ENCODE measurements around the gene DISC1. TPM values are rescaled to one million over a fixed set of nuclear protein-coding genes. Genes with fewer than 3 reads are reported as not detected.

The DISC1 gene
- total RNA-seq, 2 experiments from 2014 or later, result 3.5 to 5.0 TPM

GRCh38 chr1:231691618-231692259 lies 65.1 kb downstream of the DISC1 start:
- CTCF ChIA-PET, result no interaction called here
- H3K4me1 Mint-ChIP-seq (ENCODE audit: low read depth), result peaks cover 6% of the 10 kb centered on the region
- POLR2A ChIA-PET, result no interaction called here
- no peak for TF ChIP-seq CTCF (IDR thresholded peaks at IDR 0.05)
- no peak for DNase-seq
- intact Hi-C loops (cut with micrococcal nuclease), result no loop called here
- H3K27me3 Mint-ChIP-seq, result no peaks in the 10 kb centered on the region
- ATAC-seq, result no peak
- no peak overlapping the region for H3K4me3 Mint-ChIP-seq
- peaks cover 4% of the 10 kb centered on the region for H3K9me3 Mint-ChIP-seq
- no peak overlapping the region for H3K27ac Mint-ChIP-seq
- peaks cover 4% of the 10 kb centered on the region for H3K36me3 Mint-ChIP-seq (ENCODE audit: low read depth)

DNA sequence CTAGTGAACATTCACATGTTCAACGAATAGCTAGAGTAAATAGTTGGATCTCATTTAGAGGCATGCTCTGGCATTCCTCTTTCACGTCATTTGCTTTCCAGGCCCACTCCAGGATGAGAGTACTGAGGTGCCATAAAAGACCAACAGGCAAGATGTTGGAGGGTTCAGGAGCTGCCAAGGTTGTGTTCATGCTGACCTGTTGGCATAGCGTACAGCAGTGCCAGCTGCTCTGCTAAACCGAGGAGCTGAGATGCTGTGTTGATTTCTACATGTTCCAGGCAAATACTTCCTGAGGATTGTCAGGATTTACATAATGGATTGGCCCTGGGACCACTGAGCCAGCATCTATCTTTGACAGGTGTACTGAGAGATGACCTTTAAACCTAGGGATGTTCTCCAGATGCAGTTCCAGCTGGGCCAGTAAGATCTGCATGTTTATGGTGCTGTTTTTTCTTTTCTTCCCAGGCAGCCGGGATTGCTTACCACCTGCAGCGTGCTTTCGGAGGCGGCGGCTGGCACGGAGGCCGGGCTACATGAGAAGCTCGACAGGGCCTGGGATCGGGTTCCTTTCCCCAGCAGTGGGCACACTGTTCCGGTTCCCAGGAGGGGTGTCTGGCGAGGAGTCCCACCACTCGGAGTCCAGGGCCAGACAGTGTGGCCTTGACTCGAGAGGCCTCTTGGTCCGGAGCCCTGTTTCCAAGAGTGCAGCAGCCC lies 66.9 kb downstream of the DISC1 start:
- Mint-ChIP-seq H3K27ac (no peak overlapping the region), H3K4me3 (no peak overlapping the region), H3K27me3 (no peaks in the 10 kb centered on the region), H3K9me3 (no peaks in the 10 kb centered on the region), H3K4me1 (ENCODE audit: low read depth) (peaks cover 6% of the 10 kb centered on the region), H3K36me3 (ENCODE audit: low read depth) (peaks cover 1% of the 10 kb centered on the region)
- POLR2A ChIA-PET, result no interaction called here
- CTCF ChIA-PET, result interaction anchor here (0.8 to 1.1 kb wide), 3 partner anchors 15 to 63 kb away, joined by 3 read pairs; no protein-coding TSS in a partner anchor
- ATAC-seq (no peak), DNase-seq (no peak)
- no peak for TF ChIP-seq CTCF (IDR thresholded peaks at IDR 0.05)
- intact Hi-C loops (cut with micrococcal nuclease), result no loop called here

- no peaks in the 10 kb centered on the region for H3K27me3 Mint-ChIP-seq
- intact Hi-C loops (cut with micrococcal nuclease), result no loop called here
- POLR2A ChIA-PET, result no interaction called here
- no peaks in the 10 kb centered on the region for H3K9me3 Mint-ChIP-seq
- no peak for ATAC-seq
- H3K4me1 Mint-ChIP-seq (ENCODE audit: low read depth), result peaks cover 4% of the 10 kb centered on the region
- DNase-seq, result no peak
- peaks cover 1% of the 10 kb centered on the region for H3K36me3 Mint-ChIP-seq (ENCODE audit: low read depth)
- no peak overlapping the region for H3K4me3 Mint-ChIP-seq
- TF ChIP-seq CTCF (IDR thresholded peaks at IDR 0.05), result no peak
- no peak overlapping the region for H3K27ac Mint-ChIP-seq
- CTCF ChIA-PET, result interaction anchor here (1.1 kb wide), 1 partner anchor 14 kb away, joined by 3 read pairs; no protein-coding TSS in a partner anchor
These were observed 67.5 kb downstream of the DISC1 start for GRCh38 chr1:231694075-231694431.

GRCh38 chr1:231694465-231695077 lies 68.0 kb downstream of the DISC1 start:
- Mint-ChIP-seq H3K27ac (no peak overlapping the region), H3K9me3 (no peaks in the 10 kb centered on the region), H3K4me3 (no peak overlapping the region), H3K27me3 (no peaks in the 10 kb centered on the region), H3K4me1 (ENCODE audit: low read depth) (peaks cover 8% of the 10 kb centered on the region), H3K36me3 (ENCODE audit: low read depth) (peaks cover 1% of the 10 kb centered on the region)
- ATAC-seq (no peak), DNase-seq (no peak)
- intact Hi-C loops (cut with micrococcal nuclease), result no loop called here
- ChIA-PET POLR2A (no interaction called here), CTCF (no interaction called here)
- TF ChIP-seq CTCF (IDR thresholded peaks at IDR 0.05), result no peak

All from activated CD8-positive, alpha-beta T cell treated with anti-CD3 and anti-CD28 coated beads for 36 hours (primary cell).